Activated CD8-positive, alpha-beta memory T cell treated with anti-CD3 and anti-CD28 coated beads, Interleukin-2, amount 50 U/mL, for 1 hour (primary cell): Measurements from ENCODE around the gene RPTOR.
"Not testable (repeated sequence)": the region's sequence is repeated elsewhere in the genome, so short reads cannot be mapped to it uniquely, and the experiment has no call there.

Experiments
- DNase-seq: peaks from one replicate; pipeline ENCODE4 v3.0.0-alpha.2; 2020; ENCODE audit errors: extremely low read depth

The RPTOR gene

GRCh38 chr17:80694085-80694991 lies 149.7 kb downstream of the RPTOR start:
- no peak for DNase-seq

GRCh38 chr17:80694992-80695912 lies 150.6 kb downstream of the RPTOR start:
- no peak for DNase-seq

GRCh38 chr17:80695979-80696378 lies 151.3 kb downstream of the RPTOR start:
- no peak for DNase-seq

GRCh38 chr17:80696456-80696855 lies 151.8 kb downstream of the RPTOR start:
- no peak for DNase-seq

GRCh38 chr17:80696964-80697363 lies 152.3 kb downstream of the RPTOR start:
- DNase-seq: no peak

- DNase-seq: no peak
Measured at GRCh38 chr17:80698297-80698696, 153.7 kb downstream of the RPTOR start.

- not testable (repeated sequence) for DNase-seq
Measured at GRCh38 chr17:80699205-80699604, 154.6 kb downstream of the RPTOR start.

GRCh38 chr17:80701730-80702129 lies 157.1 kb downstream of the RPTOR start:
- DNase-seq: no peak

GRCh38 chr17:80702315-80703141 lies 157.9 kb downstream of the RPTOR start:
- no peak for DNase-seq

- no peak for DNase-seq
Measured at GRCh38 chr17:80703142-80703478, 158.5 kb downstream of the RPTOR start.

- no peak for DNase-seq
Measured at GRCh38 chr17:80704381-80704819, 159.8 kb downstream of the RPTOR start.

- DNase-seq: no peak
Measured at GRCh38 chr17:80704894-80705293, 160.3 kb downstream of the RPTOR start.

- no peak for DNase-seq
Measured at GRCh38 chr17:80705988-80706387, 161.3 kb downstream of the RPTOR start.

GRCh38 chr17:80706463-80706867 lies 161.8 kb downstream of the RPTOR start:
- no peak for DNase-seq

- no peak for DNase-seq
Measured at GRCh38 chr17:80708480-80708879, 163.8 kb downstream of the RPTOR start.

- DNase-seq: no peak
Measured at GRCh38 chr17:80709090-80709695, 164.6 kb downstream of the RPTOR start.

- no peak for DNase-seq
Measured at GRCh38 chr17:80710714-80711302, 166.2 kb downstream of the RPTOR start.

GRCh38 chr17:80712089-80712488 lies 167.5 kb downstream of the RPTOR start:
- DNase-seq: no peak

GRCh38 chr17:80712606-80713005 lies 168.0 kb downstream of the RPTOR start:
- no peak for DNase-seq

- no peak for DNase-seq
Measured at GRCh38 chr17:80716986-80717719, 172.5 kb downstream of the RPTOR start.
